Brain microvascular endothelial cell (primary cell): ENCODE measurements around the gene ZFAND3.
A peak's percentile ranks its signal among the peaks of the same experiment; 100 is the strongest.
"Not testable (repeated sequence)": the region's sequence is repeated elsewhere in the genome, so short reads cannot be mapped to it uniquely, and the experiment has no call there.

ENCODE experiments used
- DNase-seq: peaks from one replicate; pipeline ENCODE4 v3.0.0-alpha.2; 2020
- H3K27ac ChIP-seq: fragments of 250-450 bp; sonication (Bioruptor Pico); 2 replicates; pipeline ENCODE4 v1.5.1; 2020; ENCODE audit warnings: mild to moderate bottlenecking, moderate library complexity
- H3K27me3 ChIP-seq: fragments of 250-450 bp; sonication (Bioruptor Pico); replicated peaks from 2 replicates; pipeline ENCODE4 v1.5.1; 2020; ENCODE audit warnings: mild to moderate bottlenecking
- H3K36me3 ChIP-seq: fragments of 250-450 bp; sonication (Bioruptor Pico); replicated peaks from 2 replicates; pipeline ENCODE4 v1.5.1; 2020; ENCODE audit warnings: mild to moderate bottlenecking
- H3K4me3 ChIP-seq: 2 replicates; pipeline ENCODE4 v1.5.1; 2011; ENCODE audit warnings: low read depth, mild to moderate bottlenecking, control low read depth, low read length, moderate library complexity
- CTCF ChIP-seq: IDR thresholded peaks from 2 replicates; pipeline ENCODE4 v1.5.1; 2011; ENCODE audit warnings: low read depth, mild to moderate bottlenecking, moderate library complexity, low read length, control low read depth, inconsistent platforms; ENCODE audit errors: missing control alignments
- in situ Hi-C: cut with HindIII; loops from 2 replicates; pipeline ENCODE4 v1.10.0; 2017; ENCODE audit warnings: low sequenced_read_pairs, low pct_ligation_motif_present

Gene ZFAND3

GRCh38 chr6:37878150-37878710 is 58.7 kb downstream of the ZFAND3 start:
- no peak overlapping the region for H3K4me3 ChIP-seq
- in situ Hi-C loops, result no loop called here
- no peak for DNase-seq
- no peaks in the 10 kb centered on the region for H3K36me3 ChIP-seq
- no peak for TF ChIP-seq CTCF
- H3K27ac ChIP-seq, result no peak overlapping the region
- no peaks in the 10 kb centered on the region for H3K27me3 ChIP-seq

GRCh38 chr6:37880602-37881001 is 61.1 kb downstream of the ZFAND3 start:
- H3K36me3 ChIP-seq, H3K27me3 ChIP-seq, H3K4me3 ChIP-seq, in situ Hi-C loops, H3K27ac ChIP-seq, DNase-seq: not testable (repeated sequence)

- Histone ChIP-seq H3K36me3 (no peaks in the 10 kb centered on the region), H3K4me3 (no peak overlapping the region), H3K27me3 (no peaks in the 10 kb centered on the region), H3K27ac (peak overlapping the region; percentile 90)
- no peak for TF ChIP-seq CTCF
- in situ Hi-C loops, result no loop called here
- no peak for DNase-seq
Measured at GRCh38 chr6:37882292-37882691, 62.8 kb downstream of the ZFAND3 start.

GRCh38 chr6:37882724-37883413 is 63.3 kb downstream of the ZFAND3 start:
- no peaks in the 10 kb centered on the region for H3K27me3 ChIP-seq
- no peak for TF ChIP-seq CTCF
- no peaks in the 10 kb centered on the region for H3K36me3 ChIP-seq
- peak; percentile 72 for DNase-seq
- in situ Hi-C loops, result no loop called here
- no peak overlapping the region for H3K4me3 ChIP-seq
- H3K27ac ChIP-seq, result peak overlapping the region; percentile 90

- no peak overlapping the region for H3K27ac ChIP-seq
- in situ Hi-C loops, result no loop called here
- no peak for TF ChIP-seq CTCF
- no peak overlapping the region for H3K4me3 ChIP-seq
- H3K36me3 ChIP-seq, result no peaks in the 10 kb centered on the region
- no peak for DNase-seq
- H3K27me3 ChIP-seq, result no peaks in the 10 kb centered on the region
Measured at GRCh38 chr6:37884548-37884947, 65.0 kb downstream of the ZFAND3 start.

GRCh38 chr6:37889051-37889450 is 69.5 kb downstream of the ZFAND3 start:
- DNase-seq, result no peak
- Histone ChIP-seq H3K27ac (no peak overlapping the region), H3K4me3 (no peak overlapping the region), H3K27me3 (no peaks in the 10 kb centered on the region), H3K36me3 (no peaks in the 10 kb centered on the region)
- no peak for TF ChIP-seq CTCF
- in situ Hi-C loops, result no loop called here
